NCI-H510A treated with DMSO at 0.1 percent for 48 hours (cell line): ENCODE results near the gene PTPRM.

Experiments
- DNase-seq: peaks from one replicate; lab custom pipeline; 2025; lab: John Stamatoyannopoulos, UW

PTPRM gene

GRCh38 chr18:8174771-8175170 lies 607.7 kb downstream of the PTPRM start:
- no peak for DNase-seq

GRCh38 chr18:8175501-8176061 lies 608.5 kb downstream of the PTPRM start:
- no peak for DNase-seq

GRCh38 chr18:8176109-8176508 lies 609.0 kb downstream of the PTPRM start:
- DNase-seq = no peak

DNA sequence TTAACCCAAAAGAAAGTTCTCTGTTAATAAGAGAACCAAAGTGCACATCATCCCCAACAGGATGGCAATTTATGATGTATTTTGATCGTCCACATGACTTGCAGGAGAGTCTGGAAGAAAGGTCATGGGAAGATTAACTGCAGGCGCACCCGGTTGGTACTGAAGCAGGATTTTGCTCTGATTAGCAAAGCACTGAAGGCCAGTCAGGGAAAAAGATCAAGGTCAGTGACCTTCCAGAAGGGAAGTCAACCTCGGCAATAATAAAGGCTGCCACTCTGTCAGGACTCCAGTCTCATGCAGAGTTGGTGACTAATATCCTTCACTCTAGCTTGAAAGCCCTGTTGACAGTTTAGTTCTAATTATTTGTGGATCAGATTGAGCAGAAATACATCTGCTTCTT lies 609.4 kb downstream of the PTPRM start:
- DNase-seq = no peak

DNA sequence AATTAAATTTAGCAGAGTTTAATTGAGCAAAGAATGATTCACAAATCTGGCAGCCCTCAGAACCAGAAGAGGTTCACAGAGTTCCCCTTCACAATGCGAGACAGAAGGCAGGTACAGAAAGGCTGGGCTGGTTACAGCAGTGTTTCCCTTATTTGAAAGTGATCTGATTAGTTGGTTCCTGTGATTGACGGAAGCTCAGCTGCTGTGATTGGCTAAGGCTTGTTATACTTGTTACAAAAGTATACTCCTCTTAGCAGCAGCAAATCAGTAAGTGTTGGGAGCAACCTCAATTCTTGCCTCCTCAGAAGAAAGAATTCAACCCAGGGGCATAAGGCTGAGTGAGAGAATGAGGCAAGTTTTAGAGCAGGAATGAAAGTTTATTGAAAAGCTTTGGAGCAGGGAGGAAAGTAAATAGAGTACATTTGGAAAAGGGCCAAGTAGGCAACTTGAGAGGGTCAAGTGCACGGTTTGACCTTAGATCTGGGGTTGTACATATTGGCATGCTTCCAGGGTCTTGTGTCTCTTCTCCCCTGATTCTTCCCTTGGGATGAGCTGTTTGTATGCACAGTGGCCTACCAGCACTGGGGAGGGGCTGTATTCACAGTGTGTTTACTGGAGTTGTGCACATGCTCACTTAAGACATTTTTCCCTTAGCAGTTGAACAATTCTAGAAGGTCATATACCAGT lies 610.4 kb downstream of the PTPRM start:
- peak; percentile 91 for DNase-seq

DNA sequence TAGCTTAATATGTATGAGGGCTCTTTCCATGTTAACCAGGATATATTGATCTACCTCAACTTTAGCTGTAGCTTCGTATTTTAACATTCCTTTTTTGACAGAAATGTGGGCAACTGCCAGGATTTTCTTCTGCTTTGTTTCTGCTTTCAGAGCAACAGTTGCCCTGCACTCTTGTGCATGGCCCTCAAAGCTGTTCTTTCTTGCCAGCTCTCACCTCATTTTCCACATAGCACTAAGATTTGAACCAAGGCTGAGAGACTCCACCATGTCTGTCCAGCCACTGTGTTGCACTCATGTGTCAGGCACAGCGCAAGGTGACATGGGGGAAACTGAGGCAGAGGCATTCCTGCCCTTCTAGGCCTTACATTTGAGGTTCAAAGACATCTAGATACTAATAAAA lies 619.3 kb downstream of the PTPRM start:
- no peak for DNase-seq

- no peak for DNase-seq
Measured at GRCh38 chr18:8188184-8188583, 621.1 kb downstream of the PTPRM start.

DNA sequence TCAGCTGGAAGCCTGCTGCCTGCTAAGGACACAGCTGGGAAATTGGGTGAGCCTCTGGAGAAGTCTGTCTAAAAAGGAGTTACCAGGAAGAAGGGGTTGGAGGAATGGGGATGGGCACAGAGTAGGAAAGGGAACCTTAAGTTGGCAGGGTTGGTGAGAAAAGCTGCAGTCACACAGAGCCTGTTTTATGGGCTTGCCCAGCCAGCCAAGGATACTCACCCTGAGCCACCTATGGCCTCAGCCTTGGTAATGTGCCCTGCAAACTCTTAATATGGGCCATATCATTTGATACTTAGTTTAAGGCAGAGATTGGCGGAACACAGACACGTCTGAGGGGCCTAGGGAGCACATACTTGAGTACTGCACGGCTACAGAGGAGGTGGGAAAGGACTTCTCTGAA lies 623.9 kb downstream of the PTPRM start:
- no peak for DNase-seq

- DNase-seq = no peak
Measured at GRCh38 chr18:8194431-8194830, 627.3 kb downstream of the PTPRM start.

DNA sequence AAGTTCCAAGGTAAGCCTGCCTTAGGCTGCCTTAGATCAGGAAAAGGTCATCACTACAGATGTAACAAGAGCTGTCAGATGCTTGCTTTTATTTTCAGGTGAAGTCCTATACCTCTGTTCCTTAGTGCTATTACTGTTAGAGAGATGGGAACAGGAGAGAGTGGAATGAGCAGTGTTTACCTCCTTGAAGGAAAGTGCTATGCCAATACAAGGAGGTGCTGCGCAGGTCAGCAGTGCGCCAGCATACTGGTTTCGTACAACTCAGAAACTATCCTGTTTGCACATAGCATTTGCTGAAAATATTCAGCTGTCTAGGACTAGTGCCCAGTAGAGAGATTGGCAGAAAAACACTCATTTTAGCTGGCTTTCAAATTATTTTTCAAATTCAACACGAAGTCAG lies 629.1 kb downstream of the PTPRM start:
- DNase-seq = no peak

DNA sequence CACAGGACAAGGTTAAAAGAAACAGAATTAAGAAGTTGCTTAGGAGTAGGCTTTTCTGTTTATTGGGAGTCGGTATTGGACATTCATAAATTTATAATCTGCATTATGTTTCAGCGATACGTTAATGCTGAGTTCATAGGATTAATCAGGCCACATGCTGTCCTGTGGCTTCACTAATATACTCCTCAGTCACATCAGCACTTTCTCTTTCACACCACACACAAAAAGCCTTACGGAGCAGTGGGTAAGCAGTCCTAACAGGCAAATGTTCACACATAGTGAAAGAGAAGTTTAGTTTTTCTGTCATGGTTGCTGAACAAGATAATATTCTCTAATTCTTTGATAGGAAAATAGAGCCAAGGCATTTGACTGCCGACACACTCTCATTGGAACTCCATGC lies 630.4 kb downstream of the PTPRM start:
- DNase-seq = no peak

DNA sequence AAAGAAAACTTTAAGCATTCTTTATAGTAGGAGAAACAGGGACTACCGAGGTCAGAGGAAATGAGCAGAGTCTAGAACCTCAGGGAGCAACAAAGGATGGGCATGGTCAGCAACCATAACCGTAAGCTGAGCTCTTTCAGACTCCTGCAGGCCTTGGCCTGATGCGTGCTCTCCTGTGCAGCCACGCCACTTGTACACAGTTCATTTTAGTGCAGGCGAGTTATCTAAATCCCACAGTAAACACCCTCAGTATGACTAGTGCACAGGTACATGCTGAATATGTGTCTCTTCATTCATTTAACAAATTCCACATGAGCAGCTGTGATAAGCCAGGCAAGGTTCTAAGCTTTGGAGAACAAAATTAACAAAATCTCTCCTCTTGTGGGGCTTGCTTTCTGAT lies 640.9 kb downstream of the PTPRM start:
- DNase-seq = no peak

GRCh38 chr18:8208716-8209115 lies 641.6 kb downstream of the PTPRM start:
- DNase-seq = no peak

DNA sequence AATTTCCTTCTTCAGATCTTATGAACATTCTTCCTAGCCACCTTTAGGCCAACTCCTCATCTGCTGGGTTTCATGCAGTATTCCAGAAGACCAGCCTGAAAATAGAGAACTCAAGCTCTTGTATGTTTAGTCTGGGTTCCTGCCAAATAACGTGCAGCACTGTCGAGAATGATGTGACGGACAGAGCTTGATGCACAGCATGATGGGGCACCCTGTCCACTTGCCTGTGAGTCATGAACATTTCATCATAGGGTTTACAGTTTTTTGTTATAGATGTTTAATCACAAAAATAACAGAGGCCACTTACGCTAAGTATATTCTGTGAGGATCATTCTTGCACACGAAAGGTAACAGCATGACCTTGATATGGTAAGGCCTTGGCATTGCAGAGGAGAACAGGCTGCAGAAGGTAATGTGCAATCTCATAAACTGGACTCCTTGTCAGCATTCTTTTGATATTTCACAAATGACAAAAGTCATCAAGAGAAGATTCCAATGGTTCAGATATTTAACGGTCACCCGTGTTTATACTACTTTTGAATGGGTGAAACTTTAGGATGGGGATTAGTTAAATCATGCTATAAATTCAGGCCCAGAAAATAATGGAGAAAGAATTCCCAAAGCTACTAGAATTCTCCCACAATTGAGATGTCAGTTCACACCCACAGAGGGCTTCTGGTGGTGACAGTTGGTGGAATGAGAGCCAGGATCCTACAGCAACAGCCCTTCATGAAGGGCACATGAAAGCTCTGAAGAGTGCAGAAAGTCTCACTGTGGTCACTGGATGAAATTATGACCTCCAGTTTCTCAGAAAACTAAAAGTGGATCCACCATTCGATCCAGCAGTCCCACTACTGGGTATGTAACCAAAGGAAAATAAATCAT lies 646.0 kb downstream of the PTPRM start:
- DNase-seq = no peak

DNA sequence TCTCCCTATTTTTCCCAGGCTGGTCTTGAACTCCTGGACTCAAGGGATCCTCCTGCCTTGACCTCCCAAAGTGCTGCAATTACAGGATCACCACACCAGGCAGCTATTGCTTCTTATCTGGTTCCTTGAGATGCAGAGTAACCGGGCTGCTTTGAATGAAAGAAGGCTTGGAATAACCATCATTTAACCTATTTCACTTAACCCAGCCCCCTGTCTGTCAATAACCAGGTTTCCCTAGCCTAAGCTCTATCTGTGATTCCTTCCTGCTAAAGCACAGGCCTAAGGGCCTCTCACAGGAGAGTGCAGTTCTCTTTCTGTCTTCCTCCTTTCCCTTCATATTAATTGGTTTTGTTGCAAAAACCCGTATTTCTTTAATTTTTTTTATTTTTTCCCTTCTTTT lies 648.6 kb downstream of the PTPRM start:
- DNase-seq = no peak

DNA sequence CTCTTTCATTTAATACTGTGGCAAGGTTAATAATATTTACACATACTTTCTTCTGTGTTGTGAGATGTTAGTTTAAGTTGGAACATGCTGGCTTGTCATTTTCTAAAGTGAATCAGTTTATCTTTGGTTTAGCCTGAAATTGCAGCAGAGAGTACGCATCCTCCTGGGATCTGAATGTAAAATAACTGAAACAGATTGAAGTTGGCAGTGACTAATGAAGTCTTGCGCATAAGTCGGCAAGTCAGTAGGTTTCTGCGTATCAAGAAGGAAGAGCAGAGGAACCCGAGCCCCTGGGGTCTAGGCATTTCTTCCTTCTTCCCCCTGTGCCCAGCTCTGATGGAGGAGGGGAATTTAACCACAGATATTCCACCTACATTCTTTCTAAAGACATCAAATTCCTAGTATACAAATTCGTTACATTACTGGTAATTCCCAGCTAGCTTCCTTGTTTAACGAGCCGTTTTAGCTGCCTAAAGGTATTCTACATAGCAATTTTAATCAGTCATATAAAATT lies 650.0 kb downstream of the PTPRM start:
- no peak for DNase-seq

DNA sequence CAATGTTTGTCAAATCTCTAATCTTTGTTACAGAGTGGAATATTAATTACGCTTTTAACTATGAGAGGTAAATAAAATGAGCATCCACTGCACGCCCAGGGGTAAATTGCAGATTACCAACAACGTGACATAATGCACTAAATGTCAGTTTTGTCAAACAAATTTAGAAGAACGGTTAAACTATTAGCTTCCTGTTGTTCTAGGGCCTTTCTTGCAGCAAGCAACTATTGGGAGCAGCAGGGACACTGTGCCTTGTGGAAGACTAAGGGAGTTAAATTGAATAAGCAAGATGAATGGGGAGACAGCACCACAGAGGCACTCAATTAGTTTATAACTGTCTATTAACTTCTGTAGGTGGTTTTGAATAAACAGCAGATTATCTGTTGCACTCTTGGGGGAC lies 651.1 kb downstream of the PTPRM start:
- no peak for DNase-seq

DNA sequence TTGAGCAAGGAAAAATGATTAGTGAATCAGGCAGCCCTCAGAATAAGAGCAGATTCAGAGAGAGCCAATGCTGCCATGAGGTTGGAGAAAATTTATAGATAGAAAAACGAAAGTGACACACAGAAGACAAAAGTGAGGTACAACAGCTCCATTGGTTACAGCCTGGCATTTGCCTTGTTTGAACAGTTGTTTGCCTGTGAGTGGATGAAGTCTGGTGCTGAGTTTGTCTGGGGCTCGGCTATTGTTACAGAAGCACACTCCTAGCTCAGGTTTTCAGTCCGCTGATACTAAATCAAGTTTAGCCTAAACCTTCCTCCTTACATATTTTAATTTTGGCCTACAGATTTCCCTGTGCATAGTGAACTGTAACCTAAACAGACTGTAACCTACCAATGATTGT lies 654.3 kb downstream of the PTPRM start:
- DNase-seq = no peak

- DNase-seq = no peak
Measured at GRCh38 chr18:8224576-8224975, 657.5 kb downstream of the PTPRM start.

GRCh38 chr18:8229040-8229439 lies 661.9 kb downstream of the PTPRM start:
- DNase-seq = no peak

- no peak for DNase-seq
Measured at GRCh38 chr18:8229787-8230186, 662.7 kb downstream of the PTPRM start.

GRCh38 chr18:8231316-8231715 lies 664.2 kb downstream of the PTPRM start:
- no peak for DNase-seq

DNA sequence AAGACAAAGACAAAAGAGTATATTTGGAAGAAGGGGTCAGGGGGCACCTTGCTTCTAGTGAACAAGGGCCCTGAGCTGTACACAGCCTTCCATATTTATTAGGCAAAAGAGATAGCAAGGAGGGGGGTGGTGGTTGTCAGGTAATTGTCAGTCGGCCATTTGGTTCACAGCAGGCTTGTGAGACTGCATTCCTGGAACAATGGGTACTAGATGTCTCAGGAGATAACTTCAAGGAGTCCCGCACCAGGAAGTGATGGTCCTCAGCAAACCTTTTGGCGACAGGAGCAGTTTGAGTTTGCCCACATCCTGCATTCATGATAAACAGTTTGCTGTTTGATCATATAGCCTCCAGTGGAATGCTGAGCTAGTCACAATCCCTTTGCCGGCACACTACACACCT lies 665.7 kb downstream of the PTPRM start:
- no peak for DNase-seq
